Spleen (tissue), 11 donors: Measurements from ENCODE around the gene C2orf69. TPM values are rescaled to one million over a fixed set of nuclear protein-coding genes. Genes with fewer than 3 reads are reported as not detected.

Source experiments
- DNase-seq: peaks from one replicate; pipeline ENCODE4 v3.0.0-alpha.2; 2020
- H3K27ac ChIP-seq, 8 donors: fragments of 200-600 bp; sonication (generic) in 7 of 8; 1 replicate in 4 of 8; 2 replicates in 4 of 8; pipeline versions ENCODE4 v1.5.0 to v1.8.0; 2016 to 2021; ENCODE audit warnings: inconsistent platforms in 4 of 8, mild to moderate bottlenecking in 4 of 8, moderate library complexity in 1 of 8
- H3K27me3 ChIP-seq, 7 donors: fragments of 200-600 bp; sonication (generic) in 6 of 7; replicated peaks in 1 of 7; 1 replicate in 4 of 7; 2 replicates in 3 of 7; pipeline versions ENCODE4 v1.5.0 to v1.8.0; 2016 to 2021; ENCODE audit warnings: inconsistent platforms in 3 of 7, mild to moderate bottlenecking in 1 of 7
- H3K36me3 ChIP-seq, 6 donors: fragments of 200-600 bp; sonication (generic) in 5 of 6; 1 replicate in 4 of 6; 2 replicates in 2 of 6; pipeline versions ENCODE4 v1.5.0 to v1.8.0; 2016 to 2021; ENCODE audit warnings: inconsistent platforms in 2 of 6
- H3K4me1 ChIP-seq, 6 donors: fragments of 200-600 bp; sonication (generic) in 5 of 6; 1 replicate in 3 of 6; 2 replicates in 3 of 6; pipeline versions ENCODE4 v1.5.0 to v1.8.0; 2016 to 2021; ENCODE audit warnings: inconsistent platforms in 3 of 6
- H3K4me3 ChIP-seq, 8 donors: fragments of 200-600 bp; sonication (generic) in 7 of 8; 1 replicate in 4 of 8; 2 replicates in 4 of 8; pipeline versions ENCODE4 v1.5.0 to v1.8.0; 2016 to 2021; ENCODE audit warnings: inconsistent platforms in 4 of 8, mild to moderate bottlenecking in 4 of 8, moderate library complexity in 2 of 8
- H3K9me3 ChIP-seq, 8 donors: fragments of 200-600 bp; sonication (generic) in 7 of 8; 1 replicate in 4 of 8; 2 replicates in 4 of 8; pipeline versions ENCODE4 v1.5.0 to v1.8.0; 2016 to 2021; ENCODE audit warnings: inconsistent platforms in 4 of 8
- POLR2A ChIP-seq, 3 donors: fragments of 450-650 bp; IDR thresholded peaks; one replicate each; pipeline ENCODE4 v1.5.1; 2017; ENCODE audit warnings: antibody characterized with exemption in 3 of 3, mild to moderate bottlenecking in 1 of 3
- POLR2AphosphoS5 ChIP-seq, 3 donors: sonication (generic); formaldehyde crosslinking; IDR thresholded peaks; one replicate each; pipeline ENCODE4 v1.5.1; 2017; ENCODE audit warnings: antibody characterized with exemption in 3 of 3
- WGBS, 5 donors: extraction: QIAGEN DNeasy Blood & Tissue Kit in 3 of 5; methylation state at CpG; one replicate each; pipeline versions ENCODE4 v1.1.5 to v1.1.7; 2013 to 2018; 5-methylcytosine and 5-hydroxymethylcytosine counted together
- intact Hi-C: fragments of 100-400 bp; cut with DNase I; formaldehyde crosslinking; loops from one replicate; pipeline ENCODE4 v1.15.0; 2023; ENCODE audit warnings: low total_unique reads
- polyA plus RNA-seq, 3 donors: library from polyadenylated mRNA; stranded (reverse); fragments of 200-250 nt; gene quantifications; one replicate each; pipeline ENCODE4 v1.2.1, GENCODE V29; 2013
- total RNA-seq, 7 donors: library from RNA; depleted of rRNA in 3 of 7; stranded (reverse); fragments of >200 nt in 3 of 7; fragmentation: NEBNext Ultra II Directional in 4 of 7; extraction: Animal tissue kit (Norgen Biotek cat#: 25700) in 4 of 7; gene quantifications; one replicate each; pipeline versions ENCODE4 v1.1.0 to v1.2.1, GENCODE V29; 2016 to 2021
- TF ChIP-seq, protein P1 (sequence below), 11 experiments: fragments of 200-600 bp in 7 of 11; fragments of 450-650 bp in 4 of 11; sonication (generic) in 4 of 11; IDR thresholded peaks in 8 of 11; conservative IDR thresholded peaks in 3 of 11; 1 replicate in 7 of 11; 2 replicates in 4 of 11; pipeline versions ENCODE4 v1.4.0 to v1.8.0; 2016 to 2021; ENCODE audit warnings: antibody characterized with exemption in 11 of 11, inconsistent platforms in 4 of 11, mild to moderate bottlenecking in 1 of 11
- donor health status: healthy with polysubstance abuse.
- donor health status: DM: no; HTN: no; CAD: no; lungs with moderate emphysema.
- donor health status: DM: no; HTN: no; CAD: no.
- donor health status: Bipolar disorder and iron deficiency.
- donor health status: healthy.
- donor health status: DM: no; HTN: no; CAD: no.
- donor health status: DM: yes; HTN: yes; CAD: no.

C2orf69 gene
- total and polyA plus RNA-seq, 10 donors, result 4.7 to 13.3 (median 10.9) TPM

DNA sequence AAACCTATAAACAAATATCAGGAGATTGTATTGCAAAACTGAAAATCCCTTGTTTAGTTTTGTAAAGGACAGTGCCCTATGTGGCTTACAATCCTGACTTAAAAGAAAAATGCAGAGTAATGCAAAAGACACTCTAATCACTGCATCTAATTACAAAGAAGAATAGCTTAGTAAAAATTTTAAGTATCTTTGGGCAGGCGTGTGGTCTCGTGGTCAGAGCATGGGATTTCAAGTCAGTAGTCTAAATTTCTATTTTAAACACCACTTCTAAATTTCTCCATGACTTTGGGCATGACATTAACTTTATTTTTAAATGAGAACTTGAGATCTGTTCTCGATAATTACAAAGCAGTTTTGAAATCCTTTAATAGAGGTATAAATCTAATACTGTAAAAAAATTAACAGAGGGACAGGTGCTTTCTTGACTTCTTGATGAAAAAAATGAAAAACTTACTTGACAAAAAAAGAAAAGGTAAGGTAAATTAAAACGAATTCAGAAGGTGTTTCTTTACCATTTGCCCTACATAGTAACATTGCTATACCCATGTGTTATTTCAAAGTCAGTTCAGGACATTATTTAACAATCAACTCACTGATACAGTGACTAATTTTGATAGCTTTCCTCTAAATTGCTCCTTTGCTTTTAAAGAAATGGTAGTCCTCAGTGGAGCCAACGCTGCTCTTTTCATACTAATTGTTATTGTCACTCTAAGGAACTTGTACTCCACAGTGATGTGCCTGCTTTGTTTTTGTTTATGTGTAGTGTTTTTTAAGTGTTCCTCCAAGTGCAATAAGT lies 42.5 kb upstream of the C2orf69 start:
- intact Hi-C loops, result loop anchor here (10.0 kb wide), 1 partner anchor 164 kb away; no protein-coding TSS in a partner anchor
- Histone ChIP-seq H3K27me3 (no peaks in the 10 kb centered on the region), H3K27ac (no peak overlapping the region), H3K4me3 (no peak overlapping the region), H3K36me3 (no peaks in the 10 kb centered on the region), H3K4me1 (no peaks in the 10 kb centered on the region), H3K9me3 (peaks cover 0 to 2% (median 0%) of the 10 kb centered on the region in 8 donors)
- no peak for DNase-seq
- TF ChIP-seq, protein P1, sequence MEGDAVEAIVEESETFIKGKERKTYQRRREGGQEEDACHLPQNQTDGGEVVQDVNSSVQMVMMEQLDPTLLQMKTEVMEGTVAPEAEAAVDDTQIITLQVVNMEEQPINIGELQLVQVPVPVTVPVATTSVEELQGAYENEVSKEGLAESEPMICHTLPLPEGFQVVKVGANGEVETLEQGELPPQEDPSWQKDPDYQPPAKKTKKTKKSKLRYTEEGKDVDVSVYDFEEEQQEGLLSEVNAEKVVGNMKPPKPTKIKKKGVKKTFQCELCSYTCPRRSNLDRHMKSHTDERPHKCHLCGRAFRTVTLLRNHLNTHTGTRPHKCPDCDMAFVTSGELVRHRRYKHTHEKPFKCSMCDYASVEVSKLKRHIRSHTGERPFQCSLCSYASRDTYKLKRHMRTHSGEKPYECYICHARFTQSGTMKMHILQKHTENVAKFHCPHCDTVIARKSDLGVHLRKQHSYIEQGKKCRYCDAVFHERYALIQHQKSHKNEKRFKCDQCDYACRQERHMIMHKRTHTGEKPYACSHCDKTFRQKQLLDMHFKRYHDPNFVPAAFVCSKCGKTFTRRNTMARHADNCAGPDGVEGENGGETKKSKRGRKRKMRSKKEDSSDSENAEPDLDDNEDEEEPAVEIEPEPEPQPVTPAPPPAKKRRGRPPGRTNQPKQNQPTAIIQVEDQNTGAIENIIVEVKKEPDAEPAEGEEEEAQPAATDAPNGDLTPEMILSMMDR (IDR thresholded peaks at IDR 0.05 in 8 of 11, conservative IDR thresholded peaks at IDR 0.05 in 3 of 11), result no peak
- WGBS, 5 donors, result 64 to 79% (median 74%) methylated on average over 5 of the region's 5 CpGs

DNA sequence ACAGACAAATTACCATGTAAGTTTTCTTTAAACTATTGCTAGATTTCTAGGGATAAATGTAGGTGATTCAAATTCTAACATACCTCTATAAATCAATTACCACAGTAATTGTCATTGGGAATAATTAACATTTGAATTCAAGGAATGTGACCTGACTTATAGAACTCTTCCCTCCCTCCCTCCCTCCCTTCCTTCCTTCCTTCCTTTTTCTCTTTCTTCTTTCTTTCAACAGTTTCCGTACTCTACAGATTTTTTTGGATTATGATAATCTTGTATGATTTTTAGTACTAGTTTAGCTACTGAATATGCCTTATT lies 41.9 kb upstream of the C2orf69 start:
- H3K27me3 ChIP-seq, result no peaks in the 10 kb centered on the region
- H3K4me1 ChIP-seq, result no peaks in the 10 kb centered on the region
- no peak for DNase-seq
- intact Hi-C loops, result loop anchor here (10.0 kb wide), 1 partner anchor 164 kb away; no protein-coding TSS in a partner anchor
- peaks cover 0 to 7% (median 5%) of the 10 kb centered on the region in 8 donors for H3K9me3 ChIP-seq
- no peaks in the 10 kb centered on the region for H3K36me3 ChIP-seq
- H3K4me3 ChIP-seq, result no peak overlapping the region
- WGBS, 5 donors, result 36 to 67% (median 53%) methylated on average over 1 of the region's 1 CpG
- H3K27ac ChIP-seq, result no peak overlapping the region
- TF ChIP-seq, protein P1 (IDR thresholded peaks at IDR 0.05 in 8 of 11, conservative IDR thresholded peaks at IDR 0.05 in 3 of 11), result no peak
- TF ChIP-seq POLR2A (IDR thresholded peaks at IDR 0.05) (no peak), POLR2AphosphoS5 (IDR thresholded peaks at IDR 0.05) (no peak)

DNA sequence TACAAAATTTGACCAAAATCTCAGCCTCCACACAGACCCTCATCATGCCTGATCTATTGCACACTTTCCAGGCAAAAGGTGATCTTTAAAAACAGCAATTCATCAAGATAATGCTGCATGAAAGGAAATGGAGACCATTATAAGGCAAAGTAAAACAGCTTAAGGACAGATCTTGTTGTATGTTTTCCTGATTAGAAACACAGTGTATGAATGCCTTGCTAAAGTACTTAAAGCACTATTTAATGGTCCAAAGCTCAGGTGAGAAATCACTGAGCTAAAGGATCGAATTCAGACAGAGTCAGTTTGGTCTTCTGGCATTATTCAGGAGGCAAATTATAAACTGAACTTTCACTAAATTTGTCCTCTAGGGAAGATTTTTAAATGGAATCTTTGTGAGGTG lies 41.4 kb upstream of the C2orf69 start:
- H3K27ac ChIP-seq, result no peak overlapping the region
- no peak overlapping the region for H3K4me3 ChIP-seq
- 60 to 84% (median 76%) methylated on average over 1 of the region's 1 CpG for WGBS, 5 donors
- intact Hi-C loops, result loop anchor here (10.0 kb wide), 1 partner anchor 165 kb away; no protein-coding TSS in a partner anchor
- no peaks in the 10 kb centered on the region for H3K36me3 ChIP-seq
- peaks cover 0 to 12% (median 10%) of the 10 kb centered on the region in 8 donors for H3K9me3 ChIP-seq
- no peaks in the 10 kb centered on the region for H3K4me1 ChIP-seq
- no peak for TF ChIP-seq POLR2A (IDR thresholded peaks at IDR 0.05)
- TF ChIP-seq, protein P1 (IDR thresholded peaks at IDR 0.05 in 8 of 11, conservative IDR thresholded peaks at IDR 0.05 in 3 of 11), result no peak
- TF ChIP-seq POLR2AphosphoS5 (IDR thresholded peaks at IDR 0.05), result no peak
- H3K27me3 ChIP-seq, result no peaks in the 10 kb centered on the region
- no peak for DNase-seq

DNA sequence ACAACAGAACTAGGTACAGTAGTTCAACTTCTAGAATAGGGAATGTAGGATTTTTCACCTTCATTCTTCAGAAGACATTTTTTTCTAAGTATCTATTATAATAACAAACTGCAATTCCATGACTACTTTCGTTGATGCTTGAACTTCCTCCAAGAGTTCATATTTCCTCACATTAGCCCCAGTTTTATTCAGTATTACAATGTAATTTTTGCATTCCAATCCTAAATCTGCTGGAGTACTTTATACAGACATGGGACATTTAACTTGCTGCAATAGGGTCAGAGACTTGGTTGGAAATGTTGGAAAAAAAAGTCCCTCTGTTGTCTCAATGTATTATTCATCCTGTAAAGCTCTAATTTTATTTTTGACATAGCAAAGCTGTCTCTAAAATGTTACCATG lies 40.5 kb upstream of the C2orf69 start:
- no peak for TF ChIP-seq POLR2AphosphoS5 (IDR thresholded peaks at IDR 0.05)
- no peak for TF ChIP-seq POLR2A (IDR thresholded peaks at IDR 0.05)
- Histone ChIP-seq H3K27ac (no peak overlapping the region), H3K4me1 (no peaks in the 10 kb centered on the region), H3K9me3 (peaks cover 0 to 19% (median 15%) of the 10 kb centered on the region in 8 donors), H3K4me3 (no peak overlapping the region), H3K36me3 (no peaks in the 10 kb centered on the region), H3K27me3 (no peaks in the 10 kb centered on the region)
- WGBS, 5 donors, result 53 to 78% (median 60%) methylated on average over 1 of the region's 1 CpG
- DNase-seq, result no peak
- intact Hi-C loops, result no loop called here
